ENCODE data around the gene NME4.
A peak's percentile ranks its signal among the peaks of the same experiment; 100 is the strongest.
"Not testable (repeated sequence)": the region's sequence is repeated elsewhere in the genome, so short reads cannot be mapped to it uniquely, and the experiment has no call there.

Gene NME4

DNA sequence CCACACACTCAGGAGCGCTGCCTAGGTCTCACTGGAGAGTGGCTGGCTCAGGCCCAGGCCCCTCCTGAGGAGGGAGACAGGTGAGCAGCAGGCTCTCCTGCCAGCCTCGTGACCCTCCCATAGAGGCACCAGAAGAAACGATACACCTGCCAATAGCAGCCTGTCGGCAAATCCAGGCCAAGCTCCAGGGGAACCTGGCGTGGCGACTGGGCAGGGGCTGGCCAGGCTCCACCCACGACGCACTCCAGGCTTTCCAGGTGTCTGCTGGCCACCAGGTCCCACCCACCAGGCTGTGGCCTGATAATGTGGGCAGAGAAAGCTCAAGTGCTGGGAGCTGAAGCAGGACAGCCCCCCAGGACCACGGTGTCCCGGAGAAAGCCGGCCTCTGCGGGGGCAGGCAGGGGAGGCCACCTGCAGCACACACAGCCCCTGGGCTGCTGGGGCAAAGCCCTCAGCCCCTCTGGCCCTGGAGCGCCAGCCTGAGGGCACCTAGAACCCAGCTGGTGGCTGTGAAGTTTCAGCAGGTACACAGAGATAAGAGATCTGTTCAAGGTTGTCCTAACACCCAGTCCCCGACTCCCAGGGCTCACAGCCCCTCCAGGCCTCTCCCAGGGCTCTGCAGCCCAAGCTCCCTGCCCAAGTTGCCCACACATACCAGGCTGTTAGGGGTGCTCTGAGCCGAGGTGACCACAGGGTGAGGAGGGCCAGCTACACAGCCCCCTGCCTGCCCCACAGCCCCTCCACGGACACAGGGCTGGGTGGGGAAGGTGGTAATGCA lies 17.6 kb upstream of the NME4 start:
- DNase-seq (ENCODE audit: insufficient read length) (no peak), FAIRE-seq (no peak)
- TF ChIP-seq TAF1 (IDR thresholded peaks at IDR 0.05; ENCODE audit: borderline replicate concordance, low read depth, low read length) (no peak), POLR2A (IDR thresholded peaks at IDR 0.05; ENCODE audit: low read depth, low read length) (no peak), POLR2AphosphoS5 (IDR thresholded peaks at IDR 0.05; ENCODE audit: low read depth, low read length) (no peak)

DNA sequence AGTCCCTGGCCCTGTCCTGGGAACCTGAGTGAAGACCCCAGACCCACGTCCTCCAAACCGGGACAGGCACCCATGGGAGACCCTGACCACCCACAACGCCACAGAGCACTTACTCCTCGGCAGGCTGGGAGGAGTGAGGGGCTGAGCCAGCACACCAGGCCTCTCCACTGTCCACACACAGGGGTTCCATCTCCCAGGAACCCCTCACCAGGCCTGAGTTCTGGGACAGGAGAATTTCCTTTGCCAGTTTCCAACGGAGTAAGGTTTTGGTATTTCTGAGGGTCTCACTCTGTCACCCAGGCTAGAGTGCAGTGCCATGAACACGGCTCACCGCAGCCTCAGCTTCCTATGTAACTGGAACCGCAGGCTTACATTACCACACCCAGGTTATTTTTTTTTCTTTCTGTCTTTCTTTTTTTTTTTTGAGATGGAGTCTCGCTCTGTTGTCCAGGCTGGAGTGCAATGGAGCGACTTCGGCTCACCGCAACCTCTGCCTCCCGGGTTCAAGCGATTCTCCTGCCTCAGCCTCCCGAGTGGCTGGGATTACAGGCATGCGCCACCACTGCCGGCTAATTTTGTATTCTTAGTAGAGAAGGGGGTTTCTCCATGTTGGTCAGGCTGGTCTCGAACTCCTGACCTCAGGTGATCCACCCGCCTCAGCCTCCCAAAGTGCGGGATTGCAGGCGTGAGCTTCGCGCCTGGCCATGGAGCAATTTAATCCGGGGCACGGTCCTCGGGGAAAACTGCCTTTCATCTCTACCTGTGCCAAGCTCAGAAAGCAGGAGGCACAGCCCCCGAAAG lies 16.8 kb upstream of the NME4 start:
- no peak for DNase-seq (ENCODE audit: insufficient read length)
- TF ChIP-seq TAF1 (IDR thresholded peaks at IDR 0.05; ENCODE audit: borderline replicate concordance, low read depth, low read length) (no peak), POLR2AphosphoS5 (IDR thresholded peaks at IDR 0.05; ENCODE audit: low read depth, low read length) (no peak), POLR2A (IDR thresholded peaks at IDR 0.05; ENCODE audit: low read depth, low read length) (no peak)

DNA sequence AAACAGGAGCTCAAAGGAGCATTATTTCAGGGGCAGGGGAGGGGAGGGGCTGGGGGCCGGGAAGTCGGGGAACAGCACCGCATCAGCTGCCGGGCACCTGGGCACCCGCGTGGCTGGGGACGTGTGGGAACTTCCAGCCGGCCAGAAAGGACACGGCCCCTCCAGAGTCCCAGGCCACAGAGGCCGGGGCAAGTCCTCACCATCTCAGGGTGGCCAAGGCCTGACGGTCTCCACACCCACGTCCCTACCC lies 16.3 kb upstream of the NME4 start:
- TF ChIP-seq POLR2AphosphoS5 (IDR thresholded peaks at IDR 0.05; ENCODE audit: low read depth, low read length) (no peak), POLR2A (IDR thresholded peaks at IDR 0.05; ENCODE audit: low read depth, low read length) (no peak), TAF1 (IDR thresholded peaks at IDR 0.05; ENCODE audit: borderline replicate concordance, low read depth, low read length) (no peak)
- DNase-seq (ENCODE audit: insufficient read length) = no peak
- FAIRE-seq = no peak

More for the DNA sequence above, 16.8 kb upstream of the NME4 start:
- FAIRE-seq = no peak

DNA sequence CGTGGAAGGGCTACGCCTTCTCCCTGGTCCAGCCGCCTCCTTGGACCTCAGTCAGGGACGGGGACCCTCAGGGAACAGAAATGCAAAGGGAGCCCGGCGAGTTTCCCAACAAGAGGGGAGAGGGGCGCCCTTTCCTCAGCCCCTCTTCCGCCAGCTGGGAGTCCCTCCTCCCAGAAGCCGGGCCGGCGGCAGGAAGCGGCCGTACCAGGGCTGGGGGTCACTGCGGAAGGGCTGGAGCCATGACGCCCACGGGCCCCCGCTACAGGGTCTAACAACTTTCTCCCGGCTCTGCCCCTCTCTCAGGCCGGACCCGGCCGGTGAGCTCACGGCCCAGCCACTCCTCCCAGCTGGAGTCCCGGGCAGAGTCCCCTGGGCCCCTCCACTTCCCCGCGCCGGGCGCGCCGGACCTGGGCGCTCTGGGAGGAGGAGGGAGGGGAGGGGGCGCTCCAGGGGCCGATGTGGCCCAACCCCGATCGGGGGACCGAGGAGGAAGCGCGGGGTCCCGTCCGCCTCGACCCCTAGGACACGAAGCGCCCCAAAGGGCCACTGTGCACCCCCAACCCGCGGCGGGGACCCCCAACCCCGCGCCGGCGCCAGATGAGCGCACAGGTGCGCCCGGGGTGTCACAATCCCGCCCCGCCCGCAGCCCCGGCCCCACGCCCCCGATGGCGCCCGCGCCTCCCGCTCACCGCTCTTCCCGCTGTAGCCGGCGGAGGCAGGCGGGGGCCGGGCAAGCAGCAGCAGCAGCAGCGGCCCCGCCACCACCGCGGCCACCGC lies 15.8 kb upstream of the NME4 start:
- no peak for FAIRE-seq
- peak; percentile 61 for DNase-seq (ENCODE audit: insufficient read length)
- TF ChIP-seq TAF1 (IDR thresholded peaks at IDR 0.05; ENCODE audit: borderline replicate concordance, low read depth, low read length) (no peak), POLR2A (IDR thresholded peaks at IDR 0.05; ENCODE audit: low read depth, low read length) (no peak), POLR2AphosphoS5 (IDR thresholded peaks at IDR 0.05; ENCODE audit: low read depth, low read length) (no peak)

DNA sequence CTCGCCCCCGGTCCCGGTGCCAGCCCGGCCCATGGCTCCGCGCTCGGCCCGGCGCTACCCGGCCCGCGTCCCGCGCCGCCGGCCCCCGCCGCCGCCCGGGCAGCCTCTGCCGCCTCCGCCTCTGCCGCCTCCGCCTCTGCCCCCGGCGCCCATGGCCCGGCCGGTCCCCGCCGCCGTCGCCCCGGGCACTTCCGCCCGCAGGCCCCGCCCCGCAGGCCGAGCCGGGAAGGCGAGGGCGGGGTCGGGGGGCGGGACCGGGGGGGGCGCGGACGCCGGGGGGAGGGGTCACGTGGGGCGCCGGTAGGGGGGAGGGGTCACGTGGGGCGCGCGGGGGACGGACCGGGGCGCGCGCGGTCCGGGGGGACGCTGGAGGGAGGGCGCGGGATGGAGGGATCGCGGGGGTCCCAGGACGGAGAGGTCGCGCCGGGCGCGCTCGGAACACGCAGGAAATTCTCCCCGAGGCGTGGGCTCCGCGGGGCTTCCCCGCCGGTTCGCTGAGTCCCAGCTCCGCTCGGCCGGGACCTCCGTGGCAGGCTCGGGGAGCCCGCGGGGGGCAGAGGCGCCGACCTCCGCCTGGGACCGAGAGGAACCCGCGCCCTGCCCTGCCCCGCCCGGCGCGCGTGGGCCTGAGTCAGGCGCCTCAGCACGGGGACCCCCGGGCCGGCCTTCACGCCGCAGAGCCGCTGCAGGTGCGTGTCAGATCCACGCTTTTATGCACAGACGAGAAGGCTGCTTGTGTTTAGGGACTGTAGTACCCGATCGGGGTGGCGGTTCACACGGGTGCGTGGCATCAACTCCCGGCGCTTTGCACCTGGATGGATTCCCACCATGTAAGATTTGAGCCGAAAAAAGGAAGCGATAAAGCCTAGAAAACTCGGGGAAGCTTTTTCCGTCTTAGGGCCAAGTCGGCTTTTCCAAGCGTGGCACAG lies 14.9 kb upstream of the NME4 start, which contains the start of gene PGAP6:
Gene PGAP6, minus strand, starts transcription at position 190 of the 929 bp plus-strand sequence. Its CDS starts 157 bp downstream, at position 33.
- DNase-seq (ENCODE audit: insufficient read length) = peak; percentile 91
- TF ChIP-seq POLR2A (IDR thresholded peaks at IDR 0.05; ENCODE audit: low read depth, low read length) (peak; percentile 68; the same call in 1 of the 2 replicates), POLR2AphosphoS5 (IDR thresholded peaks at IDR 0.05; ENCODE audit: low read depth, low read length) (peak; percentile 65), TAF1 (IDR thresholded peaks at IDR 0.05; ENCODE audit: borderline replicate concordance, low read depth, low read length) (no peak)
- FAIRE-seq = peak; percentile 86

DNA sequence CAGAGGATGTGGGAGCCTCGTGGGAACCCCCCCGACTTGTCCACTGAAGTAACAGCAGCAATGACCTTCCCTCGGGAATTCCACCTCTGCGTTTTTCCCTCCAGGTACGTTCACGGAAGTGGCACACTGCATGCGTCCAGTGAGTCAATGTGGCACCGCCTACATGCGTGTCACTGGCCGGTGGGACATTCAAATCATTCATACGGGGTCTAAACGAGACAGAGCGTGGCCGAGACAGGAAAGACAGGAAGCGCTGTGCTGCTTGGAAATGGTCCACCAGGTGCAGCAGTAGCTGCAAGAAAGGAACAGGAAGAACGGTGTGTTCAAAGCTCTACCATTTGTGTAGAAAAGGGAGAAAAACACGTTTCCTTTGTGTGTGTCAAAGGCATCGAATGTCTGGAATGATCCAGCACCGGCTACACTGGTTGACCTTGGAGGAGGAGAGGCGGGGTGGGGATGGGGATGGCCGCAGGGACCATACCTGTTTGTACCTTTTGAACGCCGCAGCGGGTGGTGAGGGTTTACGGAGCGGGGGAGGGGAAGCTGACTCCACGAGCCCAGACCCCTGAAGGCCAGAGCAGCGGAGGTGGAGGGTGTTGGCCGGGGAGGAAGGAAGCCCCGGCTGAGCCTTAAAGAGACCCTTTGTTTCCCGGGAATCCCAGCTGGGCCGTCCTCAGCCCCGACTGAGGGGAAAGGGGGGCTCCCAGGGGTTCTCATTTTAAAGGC lies 13.5 kb upstream of the NME4 start:
- TF ChIP-seq POLR2A (IDR thresholded peaks at IDR 0.05; ENCODE audit: low read depth, low read length) = peak; percentile 55; the same call in 1 of the 2 replicates
- no peak for TF ChIP-seq TAF1 (IDR thresholded peaks at IDR 0.05; ENCODE audit: borderline replicate concordance, low read depth, low read length)
- TF ChIP-seq POLR2AphosphoS5 (IDR thresholded peaks at IDR 0.05; ENCODE audit: low read depth, low read length) = no peak; the same call in 1 of the 2 replicates
- DNase-seq (ENCODE audit: insufficient read length) (no peak), FAIRE-seq (peak; percentile 97)

DNA sequence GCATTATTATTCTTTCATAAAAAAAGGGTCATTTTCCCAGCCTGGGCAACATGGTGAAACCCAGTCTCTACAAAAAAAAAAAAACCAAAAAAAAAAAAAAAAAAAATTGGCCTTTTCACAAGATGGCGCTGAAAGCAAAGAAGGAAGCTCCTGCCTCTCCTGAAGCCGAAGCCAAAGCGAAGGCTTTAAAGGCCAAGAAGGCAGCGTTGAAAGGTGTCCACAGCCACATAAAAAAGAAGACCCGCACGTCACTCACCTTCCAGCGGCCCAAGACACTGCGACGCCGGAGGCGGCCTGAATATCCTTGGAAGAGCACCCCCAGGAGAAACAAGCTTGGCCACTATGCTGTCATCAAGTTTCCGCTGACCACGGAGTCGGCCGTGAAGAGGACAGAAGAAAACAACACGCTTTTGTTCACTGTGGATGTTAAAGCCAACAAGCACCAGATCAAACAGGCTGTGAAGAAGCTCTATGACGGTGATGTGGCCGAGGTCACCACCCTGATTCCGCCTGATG lies 10.3 kb upstream of the NME4 start:
- FAIRE-seq (no peak), DNase-seq (ENCODE audit: insufficient read length) (no peak)
- TF ChIP-seq POLR2A (IDR thresholded peaks at IDR 0.05; ENCODE audit: low read depth, low read length) (no peak), TAF1 (IDR thresholded peaks at IDR 0.05; ENCODE audit: borderline replicate concordance, low read depth, low read length) (no peak), POLR2AphosphoS5 (IDR thresholded peaks at IDR 0.05; ENCODE audit: low read depth, low read length) (no peak)

DNA sequence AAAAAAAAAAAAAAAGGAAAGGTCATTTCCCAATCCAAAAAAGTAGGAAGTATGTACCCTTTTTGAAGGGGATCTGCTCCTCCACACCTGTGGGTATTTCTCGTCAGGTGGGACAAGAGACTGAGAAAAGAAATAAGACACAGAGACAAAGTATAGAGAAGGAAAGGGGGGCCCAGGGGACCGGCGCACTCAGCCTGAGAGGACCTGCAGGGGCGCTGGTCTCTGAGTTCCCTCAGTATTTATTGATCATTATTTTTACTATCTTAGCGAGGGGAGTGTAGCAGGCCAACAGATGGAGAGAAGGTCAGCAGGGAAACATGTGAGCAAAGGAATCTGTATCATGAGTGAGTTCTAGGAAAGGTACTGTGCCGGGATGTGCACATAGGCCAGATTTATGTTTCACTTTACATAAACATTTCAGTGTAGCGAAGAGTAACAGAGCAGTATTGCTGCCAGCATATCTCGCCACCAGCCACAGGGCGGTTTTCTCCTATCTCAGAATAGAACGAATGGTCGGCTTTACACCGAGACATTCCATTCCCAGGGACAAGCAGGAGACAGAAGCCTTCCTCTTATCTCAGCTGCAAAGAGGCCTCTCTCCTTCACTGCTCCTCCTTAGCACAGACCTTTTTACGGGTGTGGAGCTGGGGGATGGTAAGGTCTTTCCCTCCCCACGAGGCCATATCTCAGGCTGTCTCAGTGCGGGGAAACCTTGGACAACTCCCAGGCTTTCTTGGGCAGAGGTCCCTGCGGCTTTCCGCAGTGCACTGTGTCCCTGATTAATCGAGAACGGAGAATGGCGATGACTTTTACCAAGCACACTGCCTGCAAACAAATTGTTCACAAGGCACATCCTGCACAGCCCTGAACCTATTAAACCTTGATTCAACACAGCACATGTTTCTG lies 9.0 kb upstream of the NME4 start:
- not testable (repeated sequence) for FAIRE-seq; DNase-seq (ENCODE audit: insufficient read length)

DNA sequence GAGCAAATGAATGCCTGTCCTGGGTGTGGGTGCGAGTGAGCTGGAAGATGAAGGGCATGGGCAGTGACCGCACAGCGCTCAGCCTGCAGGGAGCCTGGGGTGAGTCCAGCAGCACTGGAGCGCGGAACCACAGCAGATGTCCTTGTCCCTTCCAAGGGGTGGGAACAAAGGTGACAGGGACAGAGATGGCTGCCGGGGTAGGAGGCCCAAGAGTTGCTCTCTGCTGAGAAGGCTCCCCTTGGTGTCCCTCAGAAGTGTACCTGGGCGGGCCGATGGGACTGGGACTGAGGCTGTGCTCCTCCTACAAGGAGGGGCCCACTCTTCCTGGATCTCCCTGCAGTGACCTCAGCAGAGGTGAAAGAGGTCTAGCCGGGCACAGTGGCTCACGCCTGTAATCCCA lies 7.6 kb upstream of the NME4 start:
- TF ChIP-seq TAF1 (IDR thresholded peaks at IDR 0.05; ENCODE audit: borderline replicate concordance, low read depth, low read length) (no peak), POLR2A (IDR thresholded peaks at IDR 0.05; ENCODE audit: low read depth, low read length) (no peak)

More for the DNA sequence above, 7.6 kb upstream of the NME4 start:
- DNase-seq (ENCODE audit: insufficient read length) = no peak
- no peak for FAIRE-seq

All from GM12892 (cell line).